ENCODE data around the gene SLC1A4. TPM values are rescaled to one million over a fixed set of nuclear protein-coding genes. Genes with fewer than 3 reads are reported as not detected.
A peak's percentile ranks its signal among the peaks of the same experiment; 100 is the strongest.
"Not testable (repeated sequence)": the region's sequence is repeated elsewhere in the genome, so short reads cannot be mapped to it uniquely, and the experiment has no call there.

The SLC1A4 gene
- total RNA-seq, 2 experiments from 2014 or later: 15.7 to 16.7 TPM

GRCh38 chr2:64966017-64966416 is 23.2 kb upstream of the SLC1A4 start:
- CTCF ChIA-PET: interaction anchor here (0.6 to 1.4 kb wide), 2 partner anchors 12 to 59 kb away, joined by 3 to 5 read pairs; no protein-coding TSS in a partner anchor
- intact Hi-C loops (cut with DNase I, micrococcal nuclease): no loop called here
- H3K36me3 Mint-ChIP-seq (ENCODE audit: low read depth): no peaks in the 10 kb centered on the region
- no peaks in the 10 kb centered on the region for H3K9me3 Mint-ChIP-seq (ENCODE audit: low read depth)
- H3K27ac Mint-ChIP-seq: no peak overlapping the region
- POLR2A ChIA-PET: no interaction called here
- no peaks in the 10 kb centered on the region for H3K4me1 Mint-ChIP-seq
- no peak overlapping the region for H3K4me3 Mint-ChIP-seq
- ATAC-seq (no peak), DNase-seq (no peak)
- H3K27me3 Mint-ChIP-seq: no peaks in the 10 kb centered on the region

- no peaks in the 10 kb centered on the region for H3K4me1 Mint-ChIP-seq
- H3K9me3 Mint-ChIP-seq (ENCODE audit: low read depth): no peaks in the 10 kb centered on the region
- H3K36me3 Mint-ChIP-seq (ENCODE audit: low read depth): no peaks in the 10 kb centered on the region
- no peak for DNase-seq
- ChIA-PET POLR2A (no interaction called here), CTCF (interaction anchor here (1.4 kb wide), 1 partner anchor 13 kb away, joined by 5 read pairs; no protein-coding TSS in a partner anchor)
- no peaks in the 10 kb centered on the region for H3K27me3 Mint-ChIP-seq
- ATAC-seq: no peak
- H3K27ac Mint-ChIP-seq: no peak overlapping the region
- no peak overlapping the region for H3K4me3 Mint-ChIP-seq
- intact Hi-C loops (cut with DNase I, micrococcal nuclease): no loop called here
Measured at GRCh38 chr2:64966839-64967238, 22.4 kb upstream of the SLC1A4 start.

DNA sequence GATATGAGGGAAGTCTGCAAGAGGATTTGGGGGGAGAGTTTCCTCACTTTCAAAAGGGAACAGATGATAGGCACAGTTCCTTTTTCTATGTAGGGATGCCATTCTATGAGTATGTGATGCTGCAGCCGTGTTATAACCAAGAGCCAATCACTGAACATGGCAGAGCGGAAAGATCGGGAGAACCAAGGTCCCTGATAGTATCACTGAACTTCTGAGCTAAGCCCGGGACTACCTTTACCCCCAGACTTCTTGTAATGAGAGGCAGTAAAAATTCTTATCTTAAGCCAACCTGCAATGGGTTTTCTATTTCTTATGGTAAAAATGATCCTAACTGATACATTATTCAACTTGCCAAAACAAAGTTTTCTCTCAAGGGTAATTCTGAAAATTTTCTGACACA is 21.6 kb upstream of the SLC1A4 start:
- Mint-ChIP-seq H3K27me3 (no peaks in the 10 kb centered on the region), H3K36me3 (ENCODE audit: low read depth) (no peaks in the 10 kb centered on the region), H3K4me3 (no peak overlapping the region), H3K4me1 (no peaks in the 10 kb centered on the region), H3K9me3 (ENCODE audit: low read depth) (no peaks in the 10 kb centered on the region), H3K27ac (no peak overlapping the region)
- ATAC-seq: no peak
- DNase-seq: no peak
- intact Hi-C loops (cut with DNase I, micrococcal nuclease): no loop called here
- CTCF ChIA-PET: interaction anchor here (1.4 kb wide), 1 partner anchor 14 kb away, joined by 5 read pairs; no protein-coding TSS in a partner anchor
- POLR2A ChIA-PET: no interaction called here

DNA sequence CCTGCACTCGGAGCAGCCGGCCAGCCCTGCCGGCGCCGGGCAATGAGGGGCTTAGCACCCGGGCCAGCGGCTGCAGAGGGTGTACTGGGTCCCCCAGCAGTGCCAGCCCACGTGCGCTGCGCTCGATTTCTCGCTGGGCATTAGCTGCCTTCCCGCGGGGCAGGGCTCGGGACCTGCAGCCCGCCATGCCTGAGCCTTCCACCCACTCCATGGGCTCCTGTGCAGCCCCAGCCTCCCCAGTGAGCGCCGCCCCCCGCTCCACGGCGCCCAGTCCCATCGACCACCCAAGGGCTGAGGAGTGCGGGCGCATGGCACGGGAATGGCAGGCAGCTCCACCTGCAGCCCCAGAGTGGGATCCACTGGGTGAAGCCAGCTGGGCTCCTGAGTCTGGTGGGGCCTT is 20.1 kb upstream of the SLC1A4 start:
- H3K4me3 Mint-ChIP-seq; intact Hi-C loops (cut with DNase I, micrococcal nuclease); POLR2A ChIA-PET; H3K4me1 Mint-ChIP-seq; H3K36me3 Mint-ChIP-seq (ENCODE audit: low read depth); DNase-seq; H3K27me3 Mint-ChIP-seq; H3K27ac Mint-ChIP-seq; H3K9me3 Mint-ChIP-seq (ENCODE audit: low read depth); ATAC-seq: not testable (repeated sequence)
- CTCF ChIA-PET: interaction anchor here (0.6 kb wide), 1 partner anchor 36 kb away, joined by 3 read pairs; no protein-coding TSS in a partner anchor

GRCh38 chr2:64970495-64970894 is 18.7 kb upstream of the SLC1A4 start:
- no peak overlapping the region for H3K27ac Mint-ChIP-seq
- CTCF ChIA-PET: interaction anchor here (0.7 to 1.2 kb wide), 2 partner anchors 11 to 608 kb away, joined by 3 read pairs; no protein-coding TSS in a partner anchor
- no peaks in the 10 kb centered on the region for H3K4me1 Mint-ChIP-seq
- no peaks in the 10 kb centered on the region for H3K9me3 Mint-ChIP-seq (ENCODE audit: low read depth)
- DNase-seq: no peak
- no peaks in the 10 kb centered on the region for H3K27me3 Mint-ChIP-seq
- POLR2A ChIA-PET: no interaction called here
- no peaks in the 10 kb centered on the region for H3K36me3 Mint-ChIP-seq (ENCODE audit: low read depth)
- no peak for ATAC-seq
- intact Hi-C loops (cut with DNase I, micrococcal nuclease): no loop called here
- no peak overlapping the region for H3K4me3 Mint-ChIP-seq

- Mint-ChIP-seq H3K27me3 (no peaks in the 10 kb centered on the region), H3K4me3 (no peak overlapping the region), H3K4me1 (no peaks in the 10 kb centered on the region), H3K9me3 (ENCODE audit: low read depth) (no peaks in the 10 kb centered on the region), H3K27ac (no peak overlapping the region), H3K36me3 (ENCODE audit: low read depth) (no peaks in the 10 kb centered on the region)
- ChIA-PET CTCF (interaction anchor here (1.6 kb wide), 1 partner anchor 55 kb away, joined by 5 read pairs; no protein-coding TSS in a partner anchor), POLR2A (no interaction called here)
- no peak for DNase-seq
- no peak for ATAC-seq
- intact Hi-C loops (cut with DNase I, micrococcal nuclease): no loop called here
Measured at GRCh38 chr2:64972426-64972825, 16.8 kb upstream of the SLC1A4 start.

DNA sequence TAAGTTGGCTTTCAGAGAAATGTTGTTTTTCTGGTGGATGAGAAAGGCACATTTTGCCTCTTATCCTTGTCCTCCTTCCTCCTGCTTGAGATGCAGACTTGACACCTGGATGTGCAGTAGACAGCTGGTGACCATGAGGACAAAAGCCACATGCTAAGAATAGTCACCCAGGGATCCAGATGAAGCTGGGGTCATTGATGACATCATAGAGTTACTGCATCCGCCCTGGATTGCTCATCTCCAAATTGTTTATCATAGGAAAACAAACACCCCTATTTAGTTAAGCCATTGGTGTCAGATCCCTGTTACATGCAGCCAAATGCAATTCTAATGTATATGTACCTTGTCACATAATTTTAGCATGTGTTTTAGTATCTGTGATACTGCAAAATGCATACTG is 16.3 kb upstream of the SLC1A4 start:
- DNase-seq (no peak), ATAC-seq (no peak)
- H3K36me3 Mint-ChIP-seq (ENCODE audit: low read depth): no peaks in the 10 kb centered on the region
- H3K27ac Mint-ChIP-seq: no peak overlapping the region
- H3K4me3 Mint-ChIP-seq: no peak overlapping the region
- ChIA-PET CTCF (interaction anchor here (1.6 kb wide), 1 partner anchor 55 kb away, joined by 5 read pairs; no protein-coding TSS in a partner anchor), POLR2A (no interaction called here)
- intact Hi-C loops (cut with DNase I, micrococcal nuclease): no loop called here
- H3K27me3 Mint-ChIP-seq: no peaks in the 10 kb centered on the region
- H3K9me3 Mint-ChIP-seq (ENCODE audit: low read depth): no peaks in the 10 kb centered on the region
- no peaks in the 10 kb centered on the region for H3K4me1 Mint-ChIP-seq

DNA sequence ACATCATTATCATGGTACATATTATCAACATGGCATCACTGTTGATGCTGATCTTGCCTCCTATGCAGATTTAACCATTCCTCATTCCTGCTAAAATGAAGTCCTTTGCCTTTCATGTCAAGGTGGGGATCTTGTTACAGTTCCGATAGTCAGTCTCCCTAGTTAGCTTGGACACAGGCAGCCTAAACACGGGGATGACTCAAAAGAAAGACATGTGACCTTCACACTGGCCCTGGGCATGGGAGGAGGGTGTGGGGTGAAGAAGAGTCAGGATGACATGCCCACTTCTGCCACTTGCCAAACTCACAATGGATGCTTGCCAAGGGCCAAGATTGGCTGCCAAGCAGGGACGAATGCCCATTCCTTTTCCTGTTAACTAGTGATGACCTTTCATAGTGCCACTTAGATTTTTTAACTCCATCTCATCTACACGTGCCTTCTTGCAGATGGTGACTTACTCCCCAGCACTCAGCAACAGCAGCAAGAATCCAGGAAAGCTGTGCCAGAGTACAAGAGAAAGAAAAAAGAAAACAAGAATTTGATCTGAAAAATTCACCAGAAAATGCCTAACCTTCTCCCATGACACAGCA is 13.9 kb upstream of the SLC1A4 start:
- H3K27me3 Mint-ChIP-seq: no peaks in the 10 kb centered on the region
- CTCF ChIA-PET: interaction anchor here (0.5 to 1.1 kb wide), 2 partner anchors 57 to 80 kb away, joined by 3 read pairs; no protein-coding TSS in a partner anchor

GRCh38 chr2:64976276-64976675 is 12.9 kb upstream of the SLC1A4 start:
- Mint-ChIP-seq H3K27ac (no peak overlapping the region), H3K4me3 (no peak overlapping the region), H3K9me3 (ENCODE audit: low read depth) (no peaks in the 10 kb centered on the region), H3K4me1 (no peaks in the 10 kb centered on the region), H3K36me3 (ENCODE audit: low read depth) (no peaks in the 10 kb centered on the region), H3K27me3 (no peaks in the 10 kb centered on the region)
- POLR2A ChIA-PET: no interaction called here
- intact Hi-C loops (cut with DNase I, micrococcal nuclease): no loop called here
- CTCF ChIA-PET: no interaction called here
- peak; percentile 53 for ATAC-seq
- no peak for DNase-seq

More for the DNA sequence above, 13.9 kb upstream of the SLC1A4 start:
- H3K9me3 Mint-ChIP-seq (ENCODE audit: low read depth): no peaks in the 10 kb centered on the region
- POLR2A ChIA-PET: no interaction called here
- no peaks in the 10 kb centered on the region for H3K4me1 Mint-ChIP-seq
- ATAC-seq (no peak), DNase-seq (no peak)
- H3K4me3 Mint-ChIP-seq: no peak overlapping the region
- no peaks in the 10 kb centered on the region for H3K36me3 Mint-ChIP-seq (ENCODE audit: low read depth)
- no peak overlapping the region for H3K27ac Mint-ChIP-seq
- intact Hi-C loops (cut with DNase I, micrococcal nuclease): no loop called here

GRCh38 chr2:64978514-64979268 is 10.5 kb upstream of the SLC1A4 start:
- Mint-ChIP-seq H3K4me3 (no peak overlapping the region), H3K36me3 (ENCODE audit: low read depth) (no peaks in the 10 kb centered on the region), H3K4me1 (peaks cover 15% of the 10 kb centered on the region), H3K27me3 (no peaks in the 10 kb centered on the region), H3K27ac (no peak overlapping the region), H3K9me3 (ENCODE audit: low read depth) (no peaks in the 10 kb centered on the region)
- DNase-seq: no peak
- intact Hi-C loops (cut with DNase I, micrococcal nuclease): no loop called here
- POLR2A ChIA-PET: no interaction called here
- ATAC-seq: peak; percentile 35
- CTCF ChIA-PET: interaction anchor here (1.4 to 2.0 kb wide), 2 partner anchors 13 to 61 kb away, joined by 3 to 9 read pairs; no protein-coding TSS in a partner anchor

GRCh38 chr2:64979744-64980143 is 9.5 kb upstream of the SLC1A4 start:
- H3K27ac Mint-ChIP-seq: no peak overlapping the region
- H3K4me1 Mint-ChIP-seq: peaks cover 15% of the 10 kb centered on the region
- intact Hi-C loops (cut with DNase I, micrococcal nuclease): loop anchor here in 1 of 2 experiments (10.0 kb wide), 1 partner anchor 955 kb away; no protein-coding TSS in a partner anchor
- DNase-seq: no peak
- ChIA-PET POLR2A (no interaction called here), CTCF (interaction anchor here (0.6 to 2.0 kb wide), 5 partner anchors 12 to 189 kb away, joined by 3 to 9 read pairs (median 3); no protein-coding TSS in a partner anchor)
- no peaks in the 10 kb centered on the region for H3K9me3 Mint-ChIP-seq (ENCODE audit: low read depth)
- no peak for ATAC-seq
- H3K27me3 Mint-ChIP-seq: no peaks in the 10 kb centered on the region
- H3K4me3 Mint-ChIP-seq: no peak overlapping the region
- no peaks in the 10 kb centered on the region for H3K36me3 Mint-ChIP-seq (ENCODE audit: low read depth)

- CTCF ChIA-PET: interaction anchor here (0.9 to 2.0 kb wide), 3 partner anchors 12 to 189 kb away, joined by 3 to 9 read pairs (median 3); no protein-coding TSS in a partner anchor
- intact Hi-C loops (cut with DNase I, micrococcal nuclease): loop anchor here in 1 of 2 experiments (10.0 kb wide), 1 partner anchor 955 kb away; no protein-coding TSS in a partner anchor
- ATAC-seq (no peak), DNase-seq (no peak)
- POLR2A ChIA-PET: no interaction called here
- H3K27me3 Mint-ChIP-seq: no peaks in the 10 kb centered on the region
- H3K27ac Mint-ChIP-seq: no peak overlapping the region
- peaks cover 15% of the 10 kb centered on the region for H3K4me1 Mint-ChIP-seq
- no peak overlapping the region for H3K4me3 Mint-ChIP-seq
- H3K36me3 Mint-ChIP-seq (ENCODE audit: low read depth): no peaks in the 10 kb centered on the region
- no peaks in the 10 kb centered on the region for H3K9me3 Mint-ChIP-seq (ENCODE audit: low read depth)
Measured at GRCh38 chr2:64980183-64980582, 9.0 kb upstream of the SLC1A4 start.
